GM18868 (cell line): ENCODE results near the gene ANAPC4.

Source experiments
- ATAC-seq: cut with Tn5 transposase; IDR thresholded peaks from one replicate; pipeline ENCODE4 v1.9.1; 2021; ENCODE audit warnings: mild to moderate bottlenecking, moderate library complexity; ENCODE audit not compliant: unreplicated experiment

Gene ANAPC4

DNA sequence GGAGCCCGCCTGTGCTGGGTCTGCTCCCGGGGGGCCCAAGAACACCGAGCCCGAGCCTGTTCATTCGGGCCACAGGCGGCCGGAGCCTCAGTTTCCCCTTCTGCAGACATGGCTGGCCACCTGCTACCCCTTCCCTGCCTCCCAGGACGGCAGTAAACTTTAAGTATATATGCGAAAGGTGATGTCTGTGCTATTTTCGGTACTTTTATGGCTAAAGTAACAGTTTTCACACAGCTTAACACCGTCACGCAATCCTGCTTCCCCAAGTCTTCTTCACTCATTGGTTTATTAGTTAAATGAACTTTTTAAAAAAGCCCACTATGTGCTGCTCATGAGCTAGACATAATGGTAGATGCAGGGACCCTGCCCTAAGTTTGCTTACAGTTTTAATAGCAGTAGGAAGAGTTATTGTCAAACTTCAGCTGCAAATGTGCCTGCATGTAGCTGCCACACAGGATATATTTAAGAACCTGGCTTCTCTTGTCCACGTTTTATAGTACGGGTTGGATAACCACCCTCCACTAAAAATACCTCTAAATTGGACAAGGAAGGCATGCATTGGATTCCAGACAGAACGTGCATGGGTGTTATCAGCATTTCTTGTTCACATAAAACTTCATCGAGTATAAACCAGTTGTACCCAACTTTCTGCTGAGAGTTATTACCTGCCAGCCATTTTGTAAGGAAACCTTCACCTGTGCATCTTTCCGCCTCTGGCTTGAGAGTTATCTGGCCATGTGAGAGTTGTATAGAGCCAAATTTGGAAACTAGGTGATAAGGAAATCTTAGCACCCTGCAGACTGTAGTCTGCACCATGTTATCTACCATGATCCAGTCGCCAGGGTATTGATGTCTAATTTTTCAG lies 741 bp downstream of the ANAPC4 start:
- ATAC-seq, result peak; percentile 6

DNA sequence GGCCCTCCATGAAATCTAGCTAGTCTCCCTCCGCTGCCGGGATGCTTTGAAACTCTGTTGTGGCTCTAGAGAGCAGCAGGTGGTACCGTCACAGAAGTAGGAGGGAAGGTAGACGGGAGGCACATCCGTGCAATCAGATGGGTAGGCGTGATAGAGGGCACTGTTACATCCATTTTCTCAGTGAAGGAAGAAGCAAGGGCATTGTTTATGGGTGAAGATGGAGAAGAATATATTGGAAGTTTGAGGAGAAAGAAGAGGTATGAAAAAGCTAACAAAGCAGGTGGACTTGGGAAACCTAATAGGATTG lies 1.3 kb downstream of the ANAPC4 start:
- ATAC-seq, result no peak

DNA sequence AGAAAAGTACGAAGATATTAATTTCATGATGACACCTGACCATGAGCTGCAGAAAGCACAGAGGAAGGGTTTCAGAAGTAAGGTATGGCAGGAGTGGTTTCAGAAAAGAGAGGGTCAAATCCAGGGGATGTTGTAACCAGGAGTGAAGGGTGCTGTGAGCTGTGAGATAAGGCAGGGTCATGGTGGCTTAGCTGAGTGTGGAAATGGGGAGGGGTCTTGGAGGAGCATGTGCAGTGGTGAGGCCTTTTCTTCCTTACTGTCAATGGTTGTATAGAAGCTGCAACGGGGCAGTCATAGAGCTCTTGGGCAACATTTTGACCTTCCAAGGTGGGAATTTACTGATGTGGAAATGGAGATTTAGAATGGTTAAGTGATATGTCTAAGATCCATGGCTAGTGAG lies 2.5 kb downstream of the ANAPC4 start:
- no peak for ATAC-seq

GRCh38 chr4:25383647-25384046 lies 6.6 kb downstream of the ANAPC4 start:
- ATAC-seq, result no peak

DNA sequence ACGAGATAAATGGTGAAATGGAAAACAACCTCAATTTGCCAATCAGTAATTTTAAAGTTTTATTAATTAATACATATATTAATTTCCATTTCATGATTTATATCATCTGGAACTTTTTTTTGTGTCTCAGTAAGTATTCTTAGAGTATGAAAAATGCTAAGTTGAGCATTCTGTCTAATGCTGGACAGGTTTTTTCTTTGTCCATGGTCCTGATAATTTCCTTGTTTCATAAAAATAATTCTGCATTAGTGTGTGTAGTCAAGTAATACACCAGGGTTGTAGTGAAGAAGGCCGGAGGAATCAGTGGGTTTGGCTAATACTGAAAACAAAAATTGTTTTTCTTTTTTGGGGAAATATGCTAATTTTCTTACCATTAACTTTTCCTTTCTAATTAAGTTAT lies 9.9 kb downstream of the ANAPC4 start:
- no peak for ATAC-seq

GRCh38 chr4:25397305-25397704 lies 20.2 kb downstream of the ANAPC4 start:
- ATAC-seq, result no peak

GRCh38 chr4:25399510-25399909 lies 22.4 kb downstream of the ANAPC4 start:
- ATAC-seq, result no peak

DNA sequence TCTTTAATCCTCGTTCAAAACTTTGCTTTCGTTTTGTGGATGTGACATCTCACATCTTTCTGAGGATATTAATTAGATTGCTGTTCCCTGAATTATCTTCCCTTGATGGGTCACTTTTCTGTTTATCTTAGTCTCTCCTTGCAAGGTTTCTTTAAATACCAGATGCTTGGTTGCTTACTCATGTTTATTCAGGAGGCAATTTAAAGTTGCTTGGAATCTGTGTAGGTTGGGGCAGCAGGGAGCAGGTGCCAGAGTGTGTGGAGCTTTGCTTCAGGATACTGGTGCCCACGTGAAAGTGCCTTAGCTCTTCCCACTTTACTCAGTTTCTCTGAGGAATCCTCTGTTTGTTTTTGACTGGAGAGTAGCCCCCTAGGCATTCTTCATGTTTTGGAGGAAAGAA lies 24.0 kb downstream of the ANAPC4 start:
- no peak for ATAC-seq

GRCh38 chr4:25402521-25402920 lies 25.5 kb downstream of the ANAPC4 start:
- no peak for ATAC-seq

DNA sequence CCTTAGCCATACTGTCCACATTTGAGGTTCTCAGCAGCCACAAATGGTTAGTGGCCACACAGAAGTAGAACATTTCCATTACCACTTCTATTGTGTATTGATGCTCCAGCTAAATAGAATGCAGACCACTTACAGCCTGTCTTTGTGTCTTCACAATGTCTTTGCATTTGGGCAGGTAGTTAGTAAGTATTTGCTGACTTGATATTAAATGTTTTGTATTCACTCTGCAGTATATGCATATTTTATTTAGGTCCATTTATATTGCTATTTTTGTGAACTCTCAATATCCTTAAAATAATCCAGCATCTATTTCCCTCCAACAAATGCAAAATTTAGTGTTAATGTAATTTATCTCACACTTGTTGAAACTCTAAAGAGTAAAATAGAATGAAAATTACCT lies 26.6 kb downstream of the ANAPC4 start:
- ATAC-seq, result no peak

DNA sequence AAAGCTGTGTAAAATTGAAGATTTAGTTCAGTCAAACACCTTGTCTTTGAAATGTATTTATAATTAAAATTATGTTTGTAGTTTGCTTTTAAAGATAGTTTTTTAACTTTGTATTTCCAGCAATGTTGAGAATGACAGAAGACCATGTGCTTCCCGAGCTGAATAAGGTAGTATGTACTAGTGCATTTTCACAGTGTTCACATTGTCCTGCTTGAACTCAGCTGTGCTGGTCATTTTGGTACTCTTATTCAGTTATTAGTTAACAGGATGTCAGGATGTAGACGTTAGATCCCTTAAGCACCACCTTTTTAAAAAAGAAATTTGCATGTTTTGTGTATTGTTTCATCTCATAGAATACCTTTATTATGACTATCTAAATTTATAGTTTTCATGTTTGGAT lies 28.4 kb downstream of the ANAPC4 start:
- ATAC-seq, result no peak

GRCh38 chr4:25406081-25406692 lies 29.1 kb downstream of the ANAPC4 start:
- no peak for ATAC-seq

- no peak for ATAC-seq
Measured at GRCh38 chr4:25410820-25411529, 33.9 kb downstream of the ANAPC4 start.

DNA sequence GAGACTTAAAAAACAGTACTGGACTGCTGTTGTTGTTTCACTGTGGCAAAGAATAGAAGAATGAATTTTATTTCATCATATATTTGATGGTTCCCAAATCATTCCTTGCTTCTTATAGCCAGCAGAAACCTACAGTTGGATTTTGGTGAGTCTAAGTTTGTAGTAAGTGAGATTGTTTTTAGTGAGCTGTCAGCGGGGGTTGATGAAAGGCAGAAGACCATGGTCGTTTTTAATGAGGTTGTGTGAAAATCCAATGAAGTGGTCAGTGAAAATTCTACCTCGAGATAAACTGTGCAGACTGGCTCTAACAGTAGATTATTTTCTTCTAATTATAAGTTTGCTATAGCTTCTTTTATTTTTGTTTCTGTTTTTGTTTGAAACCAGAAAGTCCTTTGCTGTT lies 36.2 kb downstream of the ANAPC4 start:
- no peak for ATAC-seq

GRCh38 chr4:25417014-25417413 lies 40.0 kb downstream of the ANAPC4 start:
- no peak for ATAC-seq

GRCh38 chr4:25420931-25421330 lies 43.9 kb downstream of the ANAPC4 start:
- ATAC-seq, result no peak

- ATAC-seq, result peak; percentile 76
Measured at GRCh38 chr4:25421816-25422525, 44.9 kb downstream of the ANAPC4 start.

DNA sequence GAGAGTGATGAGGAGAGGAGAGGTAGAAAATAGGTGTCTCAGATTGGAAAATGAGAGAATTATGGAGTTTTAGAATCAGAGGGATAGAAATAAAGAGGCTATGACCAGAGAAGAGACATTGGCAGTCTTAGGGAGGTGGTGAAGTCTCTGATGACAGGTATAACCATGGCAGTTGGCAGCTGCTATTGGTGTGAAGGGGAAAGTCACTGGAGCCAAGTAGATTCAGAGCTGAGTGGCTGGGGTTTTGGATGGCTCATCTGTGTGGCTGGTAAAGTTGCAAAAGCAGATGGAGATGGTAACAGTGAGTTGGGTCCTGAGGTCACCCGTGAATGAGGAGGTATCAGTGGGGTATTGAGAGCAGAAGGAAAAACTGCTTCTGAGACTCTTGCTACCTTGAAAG lies 46.5 kb downstream of the ANAPC4 start:
- ATAC-seq, result no peak

- ATAC-seq, result no peak
Measured at GRCh38 chr4:25424539-25425228, 47.6 kb downstream of the ANAPC4 start.

DNA sequence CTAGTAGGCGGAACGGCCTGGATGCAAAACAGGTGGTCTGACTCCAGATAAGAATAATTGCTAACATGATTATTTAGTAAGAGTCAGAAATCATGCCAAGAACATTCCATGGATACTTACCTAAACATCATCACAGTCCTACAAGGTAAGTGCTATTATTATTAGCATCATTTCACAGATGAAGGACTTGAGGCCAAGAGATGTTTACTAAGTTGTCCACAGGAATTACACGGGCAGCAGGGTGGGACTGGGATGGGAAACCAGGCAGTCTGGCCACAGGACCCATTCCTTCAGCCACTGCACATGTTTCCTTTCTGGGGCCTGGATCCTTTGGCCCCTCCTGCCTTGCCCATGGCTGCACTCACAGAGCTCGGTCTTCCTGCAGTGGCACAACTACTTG lies 48.3 kb downstream of the ANAPC4 start:
- ATAC-seq, result no peak

DNA sequence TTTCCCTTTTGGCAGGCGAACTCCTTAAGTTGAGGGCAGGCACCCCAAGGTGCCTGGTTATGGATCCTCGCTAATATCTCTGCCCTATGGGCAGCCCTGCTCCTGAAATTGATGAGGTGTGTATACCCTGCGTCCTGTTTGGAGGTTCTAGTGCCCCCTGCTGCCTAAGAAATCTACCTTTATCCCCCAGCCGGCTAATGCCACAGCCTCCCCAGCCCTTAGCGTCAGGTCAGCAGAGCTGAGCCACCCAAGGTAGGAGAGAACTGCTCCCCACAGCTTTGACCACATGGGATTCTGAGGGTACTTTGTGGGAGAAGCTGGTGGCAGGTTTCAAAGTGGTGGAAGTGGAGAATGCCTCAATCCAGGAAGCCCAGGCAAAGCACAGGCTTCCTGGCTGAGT lies 50.8 kb downstream of the ANAPC4 start:
- ATAC-seq, result no peak
